H1 (cell line): Measurements from ENCODE around the gene FBLN2. TPM values are rescaled to one million over a fixed set of nuclear protein-coding genes. Genes with fewer than 3 reads are reported as not detected.
A peak's percentile ranks its signal among the peaks of the same experiment; 100 is the strongest.

ENCODE experiments used
- CTCF ChIA-PET: fragments of 300-600 bp; sonication (Branson Sonifier 250); formaldehyde crosslinking; loops from one replicate; lab custom pipeline; 2021; ENCODE audit not compliant: partially characterized antibody; lab: Charles Lee
- POLR2A ChIA-PET: fragments of 300-600 bp; sonication (Branson Sonifier 250); formaldehyde crosslinking; loops from one replicate; lab custom pipeline; 2021; ENCODE audit warnings: inconsistent platforms; ENCODE audit not compliant: partially characterized antibody; lab: Charles Lee
- DNase-seq, 2 experiments: peaks; one replicate each; pipeline versions ENCODE4 v3.0.0 to v3.0.0-alpha.2; 2010 to 2022; ENCODE audit warnings: low spot score in 2 of 2, low read depth in 1 of 2, mixed read lengths in 1 of 2
- FAIRE-seq: peaks from 2 replicates; lab custom pipeline; 2011; peaks lifted over from hg19 to GRCh38; lab: Jason Lieb, UNC
- H2AFZ ChIP-seq: 2 replicates; pipeline ENCODE4 v1.8.1; 2012; ENCODE audit warnings: low read length, inconsistent platforms
- H2AK5ac ChIP-seq: 2 replicates; pipeline ENCODE4 v1.6.1; 2013; ENCODE audit warnings: low read depth, low read length
- H2BK120ac ChIP-seq: replicated peaks from 2 replicates; pipeline ENCODE3; 2013; ENCODE audit warnings: low read depth, low read length, inconsistent platforms
- H2BK12ac ChIP-seq: 2 replicates; pipeline ENCODE4 v1.6.1; 2013; ENCODE audit warnings: low read depth, low read length
- H2BK15ac ChIP-seq: 2 replicates; pipeline ENCODE4 v1.6.1; 2013; ENCODE audit warnings: low read length
- H2BK20ac ChIP-seq: 2 replicates; pipeline ENCODE4 v1.6.1; 2013; ENCODE audit warnings: low read length
- H2BK5ac ChIP-seq: 2 replicates; pipeline ENCODE4 v1.6.1; 2013; ENCODE audit warnings: low read depth, low read length
- H3K14ac ChIP-seq: 2 replicates; pipeline ENCODE4 v1.6.1; 2013; ENCODE audit warnings: inconsistent platforms; ENCODE audit not compliant: insufficient read length
- H3K18ac ChIP-seq: 2 replicates; pipeline ENCODE4 v1.6.1; 2013; ENCODE audit warnings: low read length; ENCODE audit errors: extremely low read depth
- H3K23ac ChIP-seq: 2 replicates; pipeline ENCODE4 v1.6.1; 2013; ENCODE audit warnings: inconsistent platforms; ENCODE audit not compliant: insufficient read length
- H3K23me2 ChIP-seq: 2 replicates; pipeline ENCODE4 v1.6.1; 2013; ENCODE audit warnings: low read depth, low read length
- H3K27ac ChIP-seq: 2 replicates; pipeline ENCODE4 v1.6.1; 2011; ENCODE audit warnings: low read depth, low read length, inconsistent platforms
- H3K27me3 ChIP-seq, 4 experiments: replicated peaks in 1 of 4; 1 replicate in 1 of 4; 2 replicates in 3 of 4; pipeline versions ENCODE4 v1.6.1 to v1.8.1; 2011 to 2013; ENCODE audit warnings: low read length in 3 of 4, mild to moderate bottlenecking in 3 of 4, inconsistent platforms in 2 of 4, mixed read lengths in 2 of 4, moderate library complexity in 1 of 4; ENCODE audit not compliant: control insufficient read depth in 3 of 4, insufficient read depth in 3 of 4; ENCODE audit errors: extremely low read depth in 1 of 4
- H3K36me3 ChIP-seq, 4 experiments: 2 replicates each; pipeline versions ENCODE4 v1.6.1 to v1.8.1; 2011 to 2013; ENCODE audit warnings: mild to moderate bottlenecking in 4 of 4, low read length in 3 of 4, moderate library complexity in 2 of 4, control low read depth in 1 of 4, inconsistent platforms in 1 of 4; ENCODE audit not compliant: insufficient read depth in 4 of 4, control insufficient read depth in 2 of 4
- H3K4ac ChIP-seq: replicated peaks from 2 replicates; pipeline ENCODE3; 2013; ENCODE audit warnings: low read length, low read depth, mixed read lengths, inconsistent platforms; ENCODE audit not compliant: insufficient read length
- H3K4me1 ChIP-seq, 4 experiments: replicated peaks in 1 of 4; 1 replicate in 1 of 4; 2 replicates in 3 of 4; pipeline versions ENCODE4 v1.6.1 to v1.8.1; 2011 to 2013; ENCODE audit warnings: low read length in 3 of 4, inconsistent platforms in 2 of 4, mixed read lengths in 1 of 4; ENCODE audit not compliant: insufficient read depth in 4 of 4, control insufficient read depth in 3 of 4
- H3K4me2 ChIP-seq, 2 experiments: 2 replicates each; pipeline versions ENCODE4 v1.6.1 to v1.8.1; 2011 to 2013; ENCODE audit warnings: low read depth in 2 of 2, low read length in 2 of 2, control low read depth in 1 of 2, inconsistent platforms in 1 of 2, mild to moderate bottlenecking in 1 of 2; ENCODE audit not compliant: insufficient read depth in 1 of 2
- H3K4me3 ChIP-seq, 4 experiments: fragments of 200-600, 300-600 bp in 1 of 4; sonication (generic), shearing (Covaris generic), sonication (Bioruptor Twin) in 1 of 4; 2 replicates each; pipeline versions ENCODE4 v1.5.1 to v1.8.1; 2011 to 2016; ENCODE audit warnings: low read length in 4 of 4, low read depth in 3 of 4, control low read depth in 2 of 4, inconsistent platforms in 2 of 4, mild to moderate bottlenecking in 2 of 4, mixed read lengths in 1 of 4, moderate library complexity in 1 of 4; ENCODE audit not compliant: insufficient read depth in 2 of 4; ENCODE audit errors: extremely low read depth in 1 of 4
- H3K56ac ChIP-seq: replicated peaks from 2 replicates; pipeline ENCODE3; 2013; ENCODE audit warnings: low read depth, mild to moderate bottlenecking, mixed read lengths, low read length, inconsistent platforms; ENCODE audit not compliant: insufficient read length
- H3K79me1 ChIP-seq: 2 replicates; pipeline ENCODE4 v1.6.1; 2013; ENCODE audit warnings: low read depth, low read length, control low read depth
- H3K79me2 ChIP-seq, 2 experiments: 2 replicates each; pipeline versions ENCODE4 v1.6.1 to v1.8.1; 2012 to 2013; ENCODE audit warnings: low read length in 2 of 2, mild to moderate bottlenecking in 2 of 2, inconsistent platforms in 1 of 2; ENCODE audit not compliant: insufficient read depth in 2 of 2, control insufficient read depth in 1 of 2
- H3K9ac ChIP-seq, 4 experiments: replicated peaks in 1 of 4; 1 replicate in 1 of 4; 2 replicates in 3 of 4; pipeline versions ENCODE4 v1.6.1 to v1.8.1; 2011 to 2013; ENCODE audit warnings: low read depth in 3 of 4, low read length in 3 of 4, control low read depth in 2 of 4, mild to moderate bottlenecking in 2 of 4, moderate library complexity in 2 of 4, inconsistent platforms in 1 of 4; ENCODE audit errors: extremely low read depth in 1 of 4
- H3K9me3 ChIP-seq, 2 experiments: 2 replicates each; pipeline versions ENCODE4 v1.6.1 to v1.8.1; 2012 to 2013; ENCODE audit warnings: mild to moderate bottlenecking in 2 of 2, moderate library complexity in 2 of 2, control low read depth in 1 of 2, inconsistent platforms in 1 of 2, low read depth in 1 of 2, low read length in 1 of 2, mixed read lengths in 1 of 2; ENCODE audit not compliant: insufficient read depth in 2 of 2
- H4K20me1 ChIP-seq, 2 experiments: replicated peaks in 1 of 2; 2 replicates each; pipeline versions ENCODE3 to v1.8.1; 2011 to 2013; ENCODE audit warnings: inconsistent platforms in 2 of 2, low read length in 2 of 2, mild to moderate bottlenecking in 1 of 2; ENCODE audit not compliant: insufficient read depth in 2 of 2, control insufficient read depth in 1 of 2
- H4K5ac ChIP-seq: 2 replicates; pipeline ENCODE4 v1.6.1; 2013; ENCODE audit warnings: low read length, low read depth, mixed read lengths, inconsistent platforms; ENCODE audit not compliant: insufficient read length
- H4K8ac ChIP-seq: 2 replicates; pipeline ENCODE4 v1.8.0; 2013; ENCODE audit warnings: mild to moderate bottlenecking, moderate library complexity, low read length, inconsistent platforms; ENCODE audit not compliant: insufficient read depth; ENCODE audit errors: extremely low read depth
- H4K91ac ChIP-seq: replicated peaks from 2 replicates; pipeline ENCODE3; 2013; ENCODE audit warnings: low read length, mixed read lengths, inconsistent platforms; ENCODE audit not compliant: insufficient read length
- GTF2F1 ChIP-seq: IDR thresholded peaks from 2 replicates; pipeline ENCODE4 v1.6.1; 2012; ENCODE audit warnings: low read depth, low read length, improper control_type of control experiment, borderline replicate concordance
- TEAD4 ChIP-seq: IDR thresholded peaks from 2 replicates; pipeline ENCODE4 v1.6.1; 2012; ENCODE audit warnings: low read depth, low read length, inconsistent platforms, mixed read lengths
- WGBS, 2 experiments: shearing (Covaris generic) in 1 of 2; methylation state at CpG; one replicate each; pipeline versions ENCODE4 v1.1.6 to v1.1.7; 2013 to 2015; ENCODE audit warnings: low lambda C conversion rate in 2 of 2, mixed read lengths in 2 of 2, inconsistent platforms in 1 of 2, low coverage in 1 of 2, missing lambda C conversion rate in 1 of 2; ENCODE audit not compliant: insufficient replicate concordance in 2 of 2, insufficient coverage in 1 of 2, insufficient read length in 1 of 2; ENCODE audit errors: extremely low coverage in 1 of 2, missing lambda C conversion rate in 1 of 2; 5-methylcytosine and 5-hydroxymethylcytosine counted together
- polyA plus RNA-seq, 7 experiments: library from polyadenylated mRNA; depleted of rRNA in 3 of 7; stranded (reverse) in 5 of 7; unstranded in 2 of 7; fragments of >200 nt in 5 of 7; fragments of 200-250 nt in 2 of 7; gene quantifications; 1 replicate in 5 of 7; 2 replicates in 1 of 7; 4 replicates in 1 of 7; pipeline versions ENCODE4 v1.2.1 to v1.2.3, GENCODE V29; 2011 to 2013; ENCODE audit warnings: missing spikeins in 2 of 7, mixed read lengths in 2 of 7
- total RNA-seq: library from RNA; stranded (reverse); fragmentation: NEBNext Ultra II Directional; extraction: Animal tissue kit (Norgen Biotek cat#: 25700); gene quantifications from 2 replicates; pipeline ENCODE4 v1.2.1, GENCODE V29; 2021

The FBLN2 gene
- total and polyA plus RNA-seq, 2 of the 8 experiments (the other 6 are each of a cell fraction or from before 2014, with no cell fraction given): 17.4 to 24.2 TPM

GRCh38 chr3:13634151-13634550 lies 85.2 kb downstream of the FBLN2 start:
- no peak overlapping the region for H4K91ac ChIP-seq
- no peak overlapping the region for H3K18ac ChIP-seq
- H4K8ac ChIP-seq: 0 out of 2 replicates have a peak overlapping the region, but pooled peaks have one; percentile 35
- DNase-seq: no peak
- no peak overlapping the region for H2AFZ ChIP-seq
- H3K14ac ChIP-seq: no peak overlapping the region
- no peaks in the 10 kb centered on the region for H3K79me2 ChIP-seq
- no peak overlapping the region for H2BK12ac ChIP-seq
- H3K23ac ChIP-seq: no peak overlapping the region
- no peak overlapping the region for H2BK15ac ChIP-seq
- H3K79me1 ChIP-seq: no peaks in the 10 kb centered on the region
- no peak overlapping the region for H2BK120ac ChIP-seq
- no peak for FAIRE-seq
- no peak overlapping the region for H2AK5ac ChIP-seq
- no peak overlapping the region for H2BK5ac ChIP-seq
- H3K9me3 ChIP-seq: no peaks in the 10 kb centered on the region
- POLR2A ChIA-PET: no interaction called here
- 92% methylated on average over 18 of the region's 18 CpGs; no CpG with 5 or more reads in 1 of the 2 experiments for WGBS, 2 experiments
- no peak overlapping the region for H3K4ac ChIP-seq
- H3K36me3 ChIP-seq: no peaks in the 10 kb centered on the region
- no peak overlapping the region for H2BK20ac ChIP-seq
- no peak overlapping the region for H4K5ac ChIP-seq
- H3K4me2 ChIP-seq: no peak overlapping the region
- TF ChIP-seq TEAD4 (no peak), GTF2F1 (no peak)
- TF ChIP-seq, all 59 proteins: peak for 0
- Histone ChIP-seq H3K4me1 (no peaks in the 10 kb centered on the region; a peak in 1 of 7 replicates), H3K4me3 (no peak overlapping the region), H3K27me3 (no peaks in the 10 kb centered on the region), H3K27ac (no peak overlapping the region), H3K23me2 (no peaks in the 10 kb centered on the region), H4K20me1 (peaks cover 0 to 2% of the 10 kb centered on the region in 2 experiments), H3K9ac (no peak overlapping the region), H3K56ac (no peak overlapping the region)
- CTCF ChIA-PET: interaction anchor here (0.9 to 12.6 kb wide), 9 partner anchors 13 to 139 kb away, joined by 3 to 165 read pairs (median 4); no protein-coding TSS in a partner anchor
